Activated T-cell treated with anti-CD3 and anti-CD28 coated beads for 24 hours (primary cell): ENCODE data around the gene NCAPD3.
"Not testable (repeated sequence)": the region's sequence is repeated elsewhere in the genome, so short reads cannot be mapped to it uniquely, and the experiment has no call there.

Experiments
- DNase-seq: peaks from one replicate; pipeline ENCODE4 v3.0.0-alpha.2; 2020; ENCODE audit warnings: low read depth

The NCAPD3 gene

GRCh38 chr11:134132808-134133207 is 91.0 kb downstream of the NCAPD3 start:
- no peak for DNase-seq

- no peak for DNase-seq
Observed at GRCh38 chr11:134131628-134132244, 92.0 kb downstream of the NCAPD3 start.

- no peak for DNase-seq
Observed at GRCh38 chr11:134126217-134126822, 97.4 kb downstream of the NCAPD3 start.

- no peak for DNase-seq
Observed at GRCh38 chr11:134125507-134125906, 98.3 kb downstream of the NCAPD3 start.

GRCh38 chr11:134124660-134125451 is 98.9 kb downstream of the NCAPD3 start:
- no peak for DNase-seq

GRCh38 chr11:134120921-134121526 is 102.7 kb downstream of the NCAPD3 start:
- no peak for DNase-seq

- DNase-seq: no peak
Observed at GRCh38 chr11:134120143-134120850, 103.5 kb downstream of the NCAPD3 start.

GRCh38 chr11:134119094-134119493 is 104.7 kb downstream of the NCAPD3 start:
- DNase-seq: no peak

- no peak for DNase-seq
Observed at GRCh38 chr11:134118006-134118405, 105.8 kb downstream of the NCAPD3 start.

GRCh38 chr11:134116210-134116609 is 107.6 kb downstream of the NCAPD3 start:
- DNase-seq: no peak

- not testable (repeated sequence) for DNase-seq
Observed at GRCh38 chr11:134113787-134114186, 110.0 kb downstream of the NCAPD3 start.

- no peak for DNase-seq
Observed at GRCh38 chr11:134110252-134110815, 113.4 kb downstream of the NCAPD3 start.
